HUES64 (cell line): ENCODE measurements around the gene TPPP.
"Not testable (repeated sequence)": the region's sequence is repeated elsewhere in the genome, so short reads cannot be mapped to it uniquely, and the experiment has no call there.

ENCODE experiments used
- H3K27ac ChIP-seq: 2 replicates; pipeline ENCODE4 v1.7.0; 2013; ENCODE audit warnings: low read depth, low read length, inconsistent platforms
- H3K27me3 ChIP-seq: 2 replicates; pipeline ENCODE4 v1.6.1; 2013; ENCODE audit warnings: mild to moderate bottlenecking, low read length; ENCODE audit not compliant: insufficient read depth
- H3K36me3 ChIP-seq: 2 replicates; pipeline ENCODE4 v1.6.1; 2013; ENCODE audit warnings: mild to moderate bottlenecking, low read length; ENCODE audit not compliant: insufficient read depth
- H3K4me1 ChIP-seq: 2 replicates; pipeline ENCODE4 v1.6.1; 2013; ENCODE audit warnings: mild to moderate bottlenecking, low read length, moderate library complexity; ENCODE audit not compliant: insufficient read depth
- H3K4me3 ChIP-seq: 2 replicates; pipeline ENCODE4 v1.5.1; 2013; ENCODE audit warnings: mild to moderate bottlenecking, low read length, moderate library complexity
- H3K9ac ChIP-seq: 2 replicates; pipeline ENCODE4 v1.6.1; 2013; ENCODE audit warnings: mild to moderate bottlenecking, low read depth, low read length
- H3K9me3 ChIP-seq: 2 replicates; pipeline ENCODE4 v1.6.1; 2013; ENCODE audit warnings: low read depth, low read length; ENCODE audit not compliant: insufficient read depth
- WGBS: fragments of 150-250, 120-280 bp; methylation state at CpG from one replicate; pipeline ENCODE4 v1.1.7; 2013; ENCODE audit warnings: missing lambda C conversion rate; 5-methylcytosine and 5-hydroxymethylcytosine counted together

Gene TPPP

GRCh38 chr5:639584-640213, 53.5 kb downstream of the TPPP start:
- no peak overlapping the region for H3K4me3 ChIP-seq
- H3K9ac ChIP-seq, result no peak overlapping the region
- no peaks in the 10 kb centered on the region for H3K27me3 ChIP-seq
- 95% methylated on average over 20 of the region's 20 CpGs for WGBS
- H3K36me3 ChIP-seq, result peaks cover 95% of the 10 kb centered on the region
- no peak overlapping the region for H3K27ac ChIP-seq
- H3K9me3 ChIP-seq, result no peaks in the 10 kb centered on the region
- H3K4me1 ChIP-seq, result no peaks in the 10 kb centered on the region

- Histone ChIP-seq H3K36me3 (peaks cover 95% of the 10 kb centered on the region), H3K9me3 (no peaks in the 10 kb centered on the region), H3K9ac (no peak overlapping the region; the same call in 1 of the 2 replicates), H3K4me1 (no peaks in the 10 kb centered on the region), H3K27ac (no peak overlapping the region), H3K27me3 (no peaks in the 10 kb centered on the region), H3K4me3 (no peak overlapping the region)
- 95% methylated on average over 9 of the region's 9 CpGs for WGBS
Measured at GRCh38 chr5:639253-639530, 54.0 kb downstream of the TPPP start.

GRCh38 chr5:638501-639252, 54.5 kb downstream of the TPPP start:
- H3K9ac ChIP-seq, result no peak overlapping the region
- no peaks in the 10 kb centered on the region for H3K9me3 ChIP-seq
- H3K4me3 ChIP-seq, result no peak overlapping the region
- no peaks in the 10 kb centered on the region for H3K27me3 ChIP-seq
- no peaks in the 10 kb centered on the region for H3K4me1 ChIP-seq
- peaks cover 95% of the 10 kb centered on the region for H3K36me3 ChIP-seq
- 95% methylated on average over 29 of the region's 29 CpGs for WGBS
- no peak overlapping the region for H3K27ac ChIP-seq

GRCh38 chr5:637581-638450, 55.3 kb downstream of the TPPP start:
- H3K36me3 ChIP-seq, result peaks cover 89% of the 10 kb centered on the region
- no peak overlapping the region for H3K27ac ChIP-seq
- H3K4me1 ChIP-seq, result no peaks in the 10 kb centered on the region
- H3K27me3 ChIP-seq, result no peaks in the 10 kb centered on the region
- H3K4me3 ChIP-seq, result no peak overlapping the region
- WGBS, result 96% methylated on average over 42 of the region's 42 CpGs
- no peaks in the 10 kb centered on the region for H3K9me3 ChIP-seq
- no peak overlapping the region for H3K9ac ChIP-seq

GRCh38 chr5:636951-637350, 56.2 kb downstream of the TPPP start:
- H3K27ac ChIP-seq, result no peak overlapping the region
- no peaks in the 10 kb centered on the region for H3K9me3 ChIP-seq
- 97% methylated on average over 20 of the region's 20 CpGs for WGBS
- H3K27me3 ChIP-seq, result no peaks in the 10 kb centered on the region
- no peak overlapping the region for H3K9ac ChIP-seq
- H3K4me1 ChIP-seq, result no peaks in the 10 kb centered on the region
- peaks cover 81% of the 10 kb centered on the region for H3K36me3 ChIP-seq
- no peak overlapping the region for H3K4me3 ChIP-seq

- no peaks in the 10 kb centered on the region for H3K27me3 ChIP-seq
- H3K4me3 ChIP-seq, result no peak overlapping the region
- H3K4me1 ChIP-seq, result no peaks in the 10 kb centered on the region
- no peak overlapping the region for H3K9ac ChIP-seq
- no peaks in the 10 kb centered on the region for H3K9me3 ChIP-seq
- 96% methylated on average over 18 of the region's 18 CpGs for WGBS
- no peak overlapping the region for H3K27ac ChIP-seq
- H3K36me3 ChIP-seq, result peaks cover 68% of the 10 kb centered on the region
Measured at GRCh38 chr5:635306-636055, 57.7 kb downstream of the TPPP start.

- Histone ChIP-seq H3K36me3 (peaks cover 56% of the 10 kb centered on the region), H3K27me3 (no peaks in the 10 kb centered on the region), H3K4me3 (no peak overlapping the region), H3K27ac (no peak overlapping the region), H3K9ac (no peak overlapping the region), H3K4me1 (no peaks in the 10 kb centered on the region), H3K9me3 (no peaks in the 10 kb centered on the region)
- 94% methylated on average over 12 of the region's 12 CpGs for WGBS
Measured at GRCh38 chr5:634191-634590, 59.0 kb downstream of the TPPP start.

- H3K4me3 ChIP-seq, result no peak overlapping the region
- H3K4me1 ChIP-seq, result no peaks in the 10 kb centered on the region
- H3K9ac ChIP-seq, result no peak overlapping the region
- H3K27me3 ChIP-seq, result no peaks in the 10 kb centered on the region
- H3K9me3 ChIP-seq, result no peaks in the 10 kb centered on the region
- H3K27ac ChIP-seq, result no peak overlapping the region
- peaks cover 56% of the 10 kb centered on the region for H3K36me3 ChIP-seq
- 93% methylated on average over 20 of the region's 20 CpGs for WGBS
Measured at GRCh38 chr5:633501-633955, 59.6 kb downstream of the TPPP start.

GRCh38 chr5:628351-629205, 64.6 kb downstream of the TPPP start:
- H3K4me1 ChIP-seq, H3K4me3 ChIP-seq, H3K9me3 ChIP-seq, H3K27me3 ChIP-seq, H3K9ac ChIP-seq, H3K27ac ChIP-seq: not testable (repeated sequence)
- 92% methylated on average over 19 of the region's 21 CpGs for WGBS
- H3K36me3 ChIP-seq, result peaks cover 53% of the 10 kb centered on the region

GRCh38 chr5:627840-628239, 65.3 kb downstream of the TPPP start:
- Histone ChIP-seq H3K4me1 (no peaks in the 10 kb centered on the region), H3K27me3 (no peaks in the 10 kb centered on the region), H3K27ac (no peak overlapping the region), H3K9me3 (no peaks in the 10 kb centered on the region), H3K36me3 (peaks cover 55% of the 10 kb centered on the region), H3K4me3 (no peak overlapping the region), H3K9ac (no peak overlapping the region)
- WGBS, result 96% methylated on average over 24 of the region's 24 CpGs
